ENCODE data around the gene ASGR1. TPM values are rescaled to one million over a fixed set of nuclear protein-coding genes. Genes with fewer than 3 reads are reported as not detected.

The ASGR1 gene
- total RNA-seq, 4 donors from 2014 or later, result 0.54 to 1.2 TPM; not detected in 2

GRCh38 chr17:7222093-7222971, 43.2 kb upstream of the ASGR1 start:
- no peak for ATAC-seq
- H3K27ac ChIP-seq, result peak overlapping the region in 3 of 4 donors; percentile 88 to 98 (median 97)

DNA sequence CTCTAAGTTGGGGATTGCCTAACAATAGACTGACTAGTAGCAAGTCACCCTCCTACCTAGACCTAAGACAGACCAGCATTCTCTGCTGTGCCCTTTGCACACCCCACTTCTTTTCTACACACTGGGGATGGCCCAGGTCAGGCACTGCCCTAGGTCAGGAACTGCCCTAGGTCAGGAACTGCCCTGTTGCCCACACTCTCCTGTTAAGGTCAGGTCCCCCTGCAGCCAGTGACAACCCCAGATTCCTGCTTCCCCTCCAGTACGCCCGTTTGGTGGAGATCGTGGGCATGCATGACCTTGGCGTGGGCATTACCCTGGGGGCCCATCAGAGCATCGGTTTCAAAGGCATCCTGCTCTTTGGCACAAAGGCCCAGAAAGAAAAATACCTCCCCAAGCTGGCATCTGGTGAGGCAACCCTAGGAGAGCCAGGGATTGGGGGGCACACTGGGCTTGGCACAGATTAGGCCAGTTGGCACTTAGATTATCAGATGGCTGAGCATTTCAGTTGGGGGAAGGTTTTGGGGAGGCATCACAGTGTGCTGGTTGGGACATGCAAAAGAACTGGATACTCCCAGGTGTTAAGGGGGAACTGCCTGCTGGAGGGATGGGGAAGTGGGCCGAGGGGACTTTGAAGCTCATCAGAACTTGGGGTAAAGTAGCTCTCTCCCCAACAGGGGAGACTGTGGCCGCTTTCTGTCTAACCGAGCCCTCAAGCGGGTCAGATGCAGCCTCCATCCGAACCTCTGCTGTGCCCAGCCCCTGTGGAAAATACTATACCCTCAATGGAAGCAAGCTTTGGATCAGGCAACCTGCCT, 42.3 kb upstream of the ASGR1 start:
- Histone ChIP-seq H3K4me3 (no peak overlapping the region), H3K36me3 (peaks cover 0 to 56% of the 10 kb centered on the region in 2 donors), H3K4me1 (peaks cover 2 to 58% (median 20%) of the 10 kb centered on the region in 3 donors), H3K27me3 (no peaks in the 10 kb centered on the region), H3K27ac (peak overlapping the region in 3 of 4 donors; percentile 88 to 98 (median 97)), H3K9me3 (no peaks in the 10 kb centered on the region)
- no peak for TF ChIP-seq CTCF (IDR thresholded peaks at IDR 0.05)
- TF ChIP-seq EP300 (IDR thresholded peaks at IDR 0.05), result no peak
- no peak for TF ChIP-seq POLR2A (IDR thresholded peaks at IDR 0.05)
- no peak for ATAC-seq
- WGBS, 2 donors (ENCODE audit: low coverage in 1 of 2), result 71 to 78% methylated on average over 5 of the region's 10 CpGs

More at GRCh38 chr17:7222093-7222971, 43.2 kb upstream of the ASGR1 start:
- TF ChIP-seq EP300 (IDR thresholded peaks at IDR 0.05), result no peak
- no peak for TF ChIP-seq POLR2AphosphoS5 (IDR thresholded peaks at IDR 0.05)
- no peak for TF ChIP-seq CTCF (IDR thresholded peaks at IDR 0.05)
- no peak for TF ChIP-seq POLR2A (IDR thresholded peaks at IDR 0.05)
- Histone ChIP-seq H3K36me3 (peaks cover 0 to 64% of the 10 kb centered on the region in 2 donors), H3K9me3 (no peaks in the 10 kb centered on the region), H3K4me1 (peaks cover 2 to 50% (median 15%) of the 10 kb centered on the region in 3 donors), H3K4me3 (no peak overlapping the region), H3K27me3 (no peaks in the 10 kb centered on the region)
- 60 to 65% methylated on average over 6 of the region's 15 CpGs for WGBS, 2 donors (ENCODE audit: low coverage in 1 of 2)

DNA sequence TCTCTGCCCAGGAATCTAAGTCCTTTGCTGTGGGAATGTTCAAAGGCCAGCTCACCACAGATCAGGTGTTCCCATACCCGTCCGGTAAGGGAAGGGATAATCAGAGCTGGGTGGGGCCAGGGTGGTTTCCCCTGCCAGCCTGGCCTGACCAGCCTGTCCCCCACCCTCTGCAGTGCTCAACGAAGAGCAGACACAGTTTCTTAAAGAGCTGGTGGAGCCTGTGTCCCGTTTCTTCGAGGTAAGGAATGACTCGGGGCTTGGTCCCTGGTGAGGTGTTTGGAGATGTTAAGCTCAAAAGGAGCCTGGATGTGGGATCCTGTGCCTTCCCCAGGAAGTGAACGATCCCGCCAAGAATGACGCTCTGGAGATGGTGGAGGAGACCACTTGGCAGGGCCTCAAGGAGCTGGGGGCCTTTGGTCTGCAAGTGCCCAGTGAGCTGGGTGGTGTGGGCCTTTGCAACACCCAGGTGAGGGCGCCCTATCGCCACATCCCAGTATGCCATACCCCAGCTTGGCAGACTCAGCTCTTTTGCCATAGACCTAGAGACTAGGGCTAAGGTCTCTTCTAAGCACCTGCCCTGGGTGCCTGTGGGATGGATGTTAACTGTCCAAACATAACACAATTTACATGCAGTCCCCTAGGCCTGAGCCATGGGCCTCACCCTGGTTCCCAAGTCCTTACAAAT, 41.6 kb upstream of the ASGR1 start:
- Histone ChIP-seq H3K9me3 (no peaks in the 10 kb centered on the region), H3K4me3 (peak overlapping the region; percentile 62 to 81), H3K36me3 (peaks cover 0 to 48% of the 10 kb centered on the region in 2 donors), H3K27me3 (no peaks in the 10 kb centered on the region), H3K27ac (peak overlapping the region; percentile 86 to 98 (median 92)), H3K4me1 (peaks cover 2 to 65% (median 28%) of the 10 kb centered on the region in 3 donors)
- TF ChIP-seq CTCF (IDR thresholded peaks at IDR 0.05) (peak in 3 of 4 experiments; percentile 15 to 54 (median 33)), POLR2A (IDR thresholded peaks at IDR 0.05) (no peak)
- ATAC-seq, result no peak
- 7% methylated on average over 3 of the region's 11 CpGs; no CpG with 5 or more reads in 1 of the 2 donors for WGBS, 2 donors (ENCODE audit: low coverage in 1 of 2)

DNA sequence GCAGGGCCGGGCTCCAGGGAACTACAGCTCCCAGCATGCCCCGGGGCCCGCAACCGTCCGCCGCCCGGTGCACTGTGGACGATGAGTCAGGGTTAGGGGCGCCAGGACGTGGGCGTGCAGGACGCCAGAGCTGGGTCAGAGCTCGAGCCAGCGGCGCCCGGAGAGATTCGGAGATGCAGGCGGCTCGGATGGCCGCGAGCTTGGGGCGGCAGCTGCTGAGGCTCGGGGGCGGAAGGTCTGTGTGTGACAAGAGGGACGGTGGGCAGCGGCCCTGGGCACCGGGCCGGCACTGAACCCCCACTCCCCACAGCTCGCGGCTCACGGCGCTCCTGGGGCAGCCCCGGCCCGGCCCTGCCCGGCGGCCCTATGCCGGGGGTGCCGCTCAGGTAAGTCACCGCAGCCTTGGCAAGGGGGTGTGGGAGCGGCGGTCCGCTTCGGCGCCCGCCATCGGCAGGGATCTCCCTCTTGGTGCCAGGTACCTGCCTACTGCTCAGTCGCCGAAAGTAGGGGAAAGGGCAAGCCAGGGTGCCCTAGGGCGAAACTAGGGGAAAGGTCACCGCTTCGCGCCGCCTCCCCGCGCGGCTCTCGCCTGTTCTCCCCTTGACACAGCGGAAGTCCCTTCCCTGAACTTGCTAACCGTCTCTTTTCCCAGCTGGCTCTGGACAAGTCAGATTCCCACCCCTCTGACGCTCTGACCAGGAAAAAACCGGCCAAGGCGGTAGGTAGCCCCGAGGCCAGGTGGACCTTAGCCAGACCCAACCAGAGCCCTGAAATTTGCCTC, 40.8 kb upstream of the ASGR1 start, which contains the start of the genes ACADVL and DLG4:
ACADVL (plus strand) TSS at position 127 of the 781 bp plus-strand sequence; CDS start at position 174, 47 bp downstream.
DLG4 (minus strand) TSS at position 25 of the 781 bp plus-strand sequence.
- TF ChIP-seq CTCF (IDR thresholded peaks at IDR 0.05) (peak in 1 of 4 experiments; percentile 5), POLR2A (IDR thresholded peaks at IDR 0.05) (peak; percentile 57 to 75), POLR2AphosphoS5 (IDR thresholded peaks at IDR 0.05) (peak; percentile 75), EP300 (IDR thresholded peaks at IDR 0.05) (no peak)
- H3K4me1 ChIP-seq, result peaks cover 6 to 73% (median 34%) of the 10 kb centered on the region in 3 donors
- peaks cover 0 to 41% of the 10 kb centered on the region in 2 donors for H3K36me3 ChIP-seq
- H3K27me3 ChIP-seq, result no peaks in the 10 kb centered on the region
- H3K9me3 ChIP-seq, result no peaks in the 10 kb centered on the region
- ATAC-seq, result peak; percentile 89
- peak within 1 kb of the TSS; percentile 86 to 98 (median 92) for H3K27ac ChIP-seq
- 0% methylated on average over 1 of the region's 63 CpGs; no CpG with 5 or more reads in 1 of the 2 donors for WGBS, 2 donors (ENCODE audit: low coverage in 1 of 2)
- peak within 1 kb of the TSS; percentile 62 to 81 for H3K4me3 ChIP-seq
